22Rv1 (cell line): ENCODE data around the gene KIF20B.

ENCODE experiments used
- CTCF ChIP-seq: fragments of 450-650 bp; IDR thresholded peaks from 2 replicates; pipeline ENCODE4 v1.5.1; 2017; ENCODE audit warnings: mild to moderate bottlenecking
- ZFX ChIP-seq: fragments of 450-650 bp; IDR thresholded peaks from 2 replicates; pipeline ENCODE4 v1.6.1; 2017; ENCODE audit warnings: antibody characterized with exemption, borderline replicate concordance

DNA sequence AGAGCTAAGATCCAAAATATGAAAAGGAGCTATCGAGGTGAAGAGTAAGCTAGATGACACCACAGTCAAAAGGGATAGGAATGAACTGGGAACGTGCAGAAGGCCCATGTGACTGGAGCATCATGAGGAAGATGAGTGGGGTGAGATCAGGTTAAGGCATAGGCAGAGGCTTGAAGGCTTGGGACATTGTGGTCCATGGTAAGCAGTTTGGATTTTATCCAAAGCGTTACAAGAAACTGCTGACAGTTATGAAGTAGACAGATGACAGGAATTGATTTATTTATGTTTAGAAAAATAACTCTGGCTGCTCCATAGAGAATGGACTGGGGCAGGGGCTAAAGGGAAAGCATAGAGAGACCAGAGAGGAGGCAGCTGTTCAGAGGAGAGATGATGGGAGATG lies 38.2 kb upstream of the KIF20B start:
- TF ChIP-seq CTCF (no peak), ZFX (no peak)
